ENCODE data around the gene MIA. TPM values are rescaled to one million over a fixed set of nuclear protein-coding genes. Genes with fewer than 3 reads are reported as not detected.

Gene MIA
- total and polyA plus RNA-seq, 2 of the 8 experiments (the other 6 are each of a cell fraction or from before 2014, with no cell fraction given) = not detected

DNA sequence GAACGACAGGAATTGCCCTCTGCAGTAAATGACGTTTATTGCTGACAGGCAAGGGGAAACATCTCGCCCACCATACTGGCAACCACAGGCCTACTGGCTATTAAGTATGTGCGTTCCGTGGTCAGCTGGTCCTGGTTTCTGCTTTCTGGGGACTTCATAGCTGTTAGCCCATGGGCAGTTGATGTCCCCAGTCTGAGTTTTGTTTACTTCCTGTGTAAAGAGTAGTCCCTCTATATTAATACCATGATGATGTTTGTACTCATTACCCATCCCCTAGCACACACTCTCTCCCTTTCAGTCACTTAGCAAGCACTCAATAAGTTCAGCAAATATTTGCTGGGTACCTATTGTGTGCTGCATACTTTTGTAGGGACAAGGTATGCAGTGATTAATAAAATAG lies 6.5 kb upstream of the MIA start (continued):
- TF ChIP-seq CTBP2 (IDR thresholded peaks at IDR 0.05; ENCODE audit: borderline replicate concordance, insufficient read depth, insufficient read length, low read length) = no peak
- no peak for TF ChIP-seq TCF12 (IDR thresholded peaks at IDR 0.05; ENCODE audit: low read depth, low read length)

All from H1 (cell line).